ENCODE results near the gene KRTAP10-4.

Gene KRTAP10-4

DNA sequence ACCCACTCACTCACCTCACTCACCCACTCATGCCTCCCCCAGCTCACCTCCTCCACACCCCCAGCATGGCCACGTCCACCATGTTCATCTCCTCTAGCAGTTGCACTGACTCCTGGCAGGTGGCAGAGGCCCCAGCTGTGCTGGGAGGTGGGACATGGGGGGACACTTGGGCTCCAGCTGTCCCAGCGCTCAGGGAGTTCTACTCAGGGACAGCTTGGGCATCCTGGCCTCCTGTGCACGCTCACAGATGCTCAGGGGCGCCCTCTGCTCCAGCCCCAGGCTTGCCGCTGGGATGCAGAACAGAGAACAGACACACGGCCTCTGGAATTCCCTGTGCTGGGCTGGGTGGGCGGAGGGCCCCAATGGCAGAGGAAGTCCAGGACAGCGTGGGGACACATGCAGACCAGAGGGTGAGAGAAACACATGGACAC, 43.6 kb downstream of the KRTAP10-4 start:
- no peak for DNase-seq (ENCODE audit: low spot score)

DNA sequence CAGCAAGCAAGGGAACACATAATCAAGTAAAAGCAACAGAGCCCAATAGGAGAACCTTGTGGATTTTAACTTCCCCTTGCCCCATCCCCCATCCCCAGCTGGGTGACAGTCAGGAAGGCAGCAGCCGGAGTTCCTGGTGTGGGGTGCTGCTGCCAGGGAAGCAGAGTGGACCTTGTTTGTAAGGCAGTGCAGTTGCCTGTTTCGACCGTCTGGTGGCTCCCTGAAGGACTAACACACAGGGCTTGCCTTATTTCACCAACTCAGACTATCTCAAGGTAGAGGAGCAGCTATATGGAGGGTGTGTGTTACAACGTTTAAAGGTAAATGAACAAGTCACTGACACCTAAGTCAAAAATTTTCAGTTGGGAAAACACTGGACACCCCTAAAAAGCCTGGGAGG, 45.0 kb downstream of the KRTAP10-4 start:
- DNase-seq (ENCODE audit: low spot score), result peak; percentile 0

DNA sequence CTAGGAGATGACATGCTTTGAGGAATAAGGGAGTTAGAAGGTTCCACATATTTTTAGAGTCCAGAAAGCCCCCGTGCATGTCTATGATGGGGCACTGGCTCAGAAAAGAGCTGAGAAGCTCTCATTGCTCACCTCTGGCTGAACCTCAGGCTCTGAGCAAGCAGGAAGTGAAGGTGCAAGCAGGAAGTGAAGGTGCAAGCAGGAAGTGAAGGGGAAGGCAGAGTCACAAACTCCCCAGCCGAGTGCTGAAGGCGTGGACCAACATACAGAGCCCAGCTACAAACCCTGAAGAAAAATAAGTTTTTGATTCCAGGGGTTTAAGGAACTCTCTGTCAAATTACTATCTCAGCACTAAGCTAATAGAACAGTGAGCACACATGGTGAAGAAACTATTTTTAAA, 45.4 kb downstream of the KRTAP10-4 start:
- peak; percentile 72 for DNase-seq (ENCODE audit: low spot score)

DNA sequence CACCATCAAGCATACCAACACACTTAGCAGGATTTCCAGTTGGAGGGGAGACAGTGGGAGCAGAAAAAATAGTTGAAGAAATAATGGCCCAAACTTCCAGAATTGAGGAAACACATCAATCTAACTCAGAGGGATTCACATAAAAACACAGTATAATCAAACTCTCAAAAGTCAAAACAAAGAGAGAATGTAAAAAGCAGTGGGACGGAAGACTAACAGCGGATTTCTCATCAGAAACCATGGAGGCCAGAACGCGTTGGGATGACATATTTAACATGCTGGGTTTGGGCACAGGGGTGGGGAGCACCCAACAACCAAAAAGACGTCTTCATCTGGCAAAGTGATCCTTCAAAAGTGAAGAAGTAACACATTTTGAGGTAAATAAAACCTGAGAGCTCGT, 46.4 kb downstream of the KRTAP10-4 start:
- DNase-seq (ENCODE audit: low spot score), result no peak

DNA sequence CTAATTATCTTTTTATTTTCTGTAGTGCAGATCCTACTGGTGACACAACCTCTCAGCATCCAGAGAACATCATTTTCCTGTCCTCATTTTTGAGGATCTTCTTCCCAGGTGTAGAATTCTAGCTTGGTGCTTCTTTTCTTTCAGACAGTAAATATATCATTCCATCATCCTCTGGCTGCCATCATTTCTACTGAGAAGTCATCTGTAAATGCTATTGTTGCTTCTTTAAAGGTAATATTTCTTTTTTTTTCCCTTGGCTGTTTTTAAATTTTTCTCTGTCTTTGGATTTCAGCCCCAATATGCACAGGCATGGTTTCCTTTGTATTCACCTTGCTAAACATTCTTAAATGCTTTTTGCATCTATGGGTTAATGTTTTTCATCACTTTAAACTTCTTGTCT, 50.0 kb downstream of the KRTAP10-4 start:
- no peak for DNase-seq (ENCODE audit: low spot score)
